ENCODE results near the gene TRMO.

DNA sequence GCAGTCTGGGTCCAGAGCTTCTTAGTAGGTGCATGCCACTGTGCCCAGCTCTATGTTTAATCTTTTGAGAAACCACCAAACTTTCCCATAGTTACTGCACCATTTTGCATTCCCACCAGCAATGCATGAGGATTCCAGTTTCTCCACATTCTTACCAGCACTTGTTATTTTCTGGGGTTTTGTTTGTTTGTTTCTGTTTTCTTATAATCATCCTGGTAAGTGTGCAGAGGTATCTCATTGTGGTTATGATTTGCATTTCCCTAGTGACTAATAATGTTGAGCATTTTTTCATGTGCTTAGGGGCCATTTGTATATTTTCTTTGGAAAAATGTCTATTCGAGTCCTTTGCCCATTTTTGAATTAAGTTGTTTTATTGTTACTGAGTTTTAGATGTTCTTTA lies 57.9 kb downstream of the TRMO start:
- TF ChIP-seq ZBTB7A (IDR thresholded peaks at IDR 0.05; ENCODE audit: low read depth) = no peak
- no peak for TF ChIP-seq TAF1 (IDR thresholded peaks at IDR 0.05; ENCODE audit: low read depth)
- TF ChIP-seq, protein P1, sequence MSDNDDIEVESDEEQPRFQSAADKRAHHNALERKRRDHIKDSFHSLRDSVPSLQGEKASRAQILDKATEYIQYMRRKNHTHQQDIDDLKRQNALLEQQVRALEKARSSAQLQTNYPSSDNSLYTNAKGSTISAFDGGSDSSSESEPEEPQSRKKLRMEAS (IDR thresholded peaks at IDR 0.05) = no peak
- TF ChIP-seq EP300 (IDR thresholded peaks at IDR 0.05; ENCODE audit: borderline replicate concordance) = no peak
- TF ChIP-seq YY1 (IDR thresholded peaks at IDR 0.05; ENCODE audit: low read depth) = no peak
- TF ChIP-seq, protein P2, sequence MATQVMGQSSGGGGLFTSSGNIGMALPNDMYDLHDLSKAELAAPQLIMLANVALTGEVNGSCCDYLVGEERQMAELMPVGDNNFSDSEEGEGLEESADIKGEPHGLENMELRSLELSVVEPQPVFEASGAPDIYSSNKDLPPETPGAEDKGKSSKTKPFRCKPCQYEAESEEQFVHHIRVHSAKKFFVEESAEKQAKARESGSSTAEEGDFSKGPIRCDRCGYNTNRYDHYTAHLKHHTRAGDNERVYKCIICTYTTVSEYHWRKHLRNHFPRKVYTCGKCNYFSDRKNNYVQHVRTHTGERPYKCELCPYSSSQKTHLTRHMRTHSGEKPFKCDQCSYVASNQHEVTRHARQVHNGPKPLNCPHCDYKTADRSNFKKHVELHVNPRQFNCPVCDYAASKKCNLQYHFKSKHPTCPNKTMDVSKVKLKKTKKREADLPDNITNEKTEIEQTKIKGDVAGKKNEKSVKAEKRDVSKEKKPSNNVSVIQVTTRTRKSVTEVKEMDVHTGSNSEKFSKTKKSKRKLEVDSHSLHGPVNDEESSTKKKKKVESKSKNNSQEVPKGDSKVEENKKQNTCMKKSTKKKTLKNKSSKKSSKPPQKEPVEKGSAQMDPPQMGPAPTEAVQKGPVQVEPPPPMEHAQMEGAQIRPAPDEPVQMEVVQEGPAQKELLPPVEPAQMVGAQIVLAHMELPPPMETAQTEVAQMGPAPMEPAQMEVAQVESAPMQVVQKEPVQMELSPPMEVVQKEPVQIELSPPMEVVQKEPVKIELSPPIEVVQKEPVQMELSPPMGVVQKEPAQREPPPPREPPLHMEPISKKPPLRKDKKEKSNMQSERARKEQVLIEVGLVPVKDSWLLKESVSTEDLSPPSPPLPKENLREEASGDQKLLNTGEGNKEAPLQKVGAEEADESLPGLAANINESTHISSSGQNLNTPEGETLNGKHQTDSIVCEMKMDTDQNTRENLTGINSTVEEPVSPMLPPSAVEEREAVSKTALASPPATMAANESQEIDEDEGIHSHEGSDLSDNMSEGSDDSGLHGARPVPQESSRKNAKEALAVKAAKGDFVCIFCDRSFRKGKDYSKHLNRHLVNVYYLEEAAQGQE (IDR thresholded peaks at IDR 0.05; ENCODE audit: low read depth) = no peak
- no peak for TF ChIP-seq RAD21 (IDR thresholded peaks at IDR 0.05; ENCODE audit: low read depth)
- no peak for TF ChIP-seq TCF12 (IDR thresholded peaks at IDR 0.05; ENCODE audit: low read depth)
- no peak for TF ChIP-seq CREB1 (IDR thresholded peaks at IDR 0.05; ENCODE audit: low read depth)
- TF ChIP-seq FOXM1 (IDR thresholded peaks at IDR 0.05; ENCODE audit: borderline replicate concordance, low read depth) = no peak
- TF ChIP-seq, protein P3, sequence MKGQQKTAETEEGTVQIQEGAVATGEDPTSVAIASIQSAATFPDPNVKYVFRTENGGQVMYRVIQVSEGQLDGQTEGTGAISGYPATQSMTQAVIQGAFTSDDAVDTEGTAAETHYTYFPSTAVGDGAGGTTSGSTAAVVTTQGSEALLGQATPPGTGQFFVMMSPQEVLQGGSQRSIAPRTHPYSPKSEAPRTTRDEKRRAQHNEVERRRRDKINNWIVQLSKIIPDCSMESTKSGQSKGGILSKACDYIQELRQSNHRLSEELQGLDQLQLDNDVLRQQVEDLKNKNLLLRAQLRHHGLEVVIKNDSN (IDR thresholded peaks at IDR 0.05) = no peak
